Memory B cell (primary cell): ENCODE results near the gene NT5C2.
A peak's percentile ranks its signal among the peaks of the same experiment; 100 is the strongest.

Experiments
- ATAC-seq: fragments of 150-1000 bp; cut with Tn5 transposase; 2 replicates; pipeline ENCODE4 v1.10.0; 2021; ENCODE audit warnings: low read depth, mild to moderate bottlenecking, moderate library complexity
- DNase-seq, 2 donors: peaks; one replicate each; pipeline ENCODE4 v3.0.0; 2022; ENCODE audit warnings: low spot score in 2 of 2
- H3K27ac Mint-ChIP-seq: one replicate; pipeline ENCODE4 v1.8.0; 2022; ENCODE audit warnings: mild to moderate bottlenecking, moderate library complexity, mixed read lengths
- H3K27me3 Mint-ChIP-seq: one replicate; pipeline ENCODE4 v1.8.0; 2022; ENCODE audit warnings: mixed read lengths
- H3K36me3 Mint-ChIP-seq: one replicate; pipeline ENCODE4 v1.8.0; 2022; ENCODE audit warnings: mild to moderate bottlenecking, mixed read lengths
- H3K4me1 Mint-ChIP-seq: one replicate; pipeline ENCODE4 v1.8.0; 2022; ENCODE audit warnings: mixed read lengths
- H3K4me3 Mint-ChIP-seq: one replicate; pipeline ENCODE4 v1.8.0; 2022; ENCODE audit warnings: mild to moderate bottlenecking, moderate library complexity, mixed read lengths
- H3K9me3 Mint-ChIP-seq: one replicate; pipeline ENCODE4 v1.8.0; 2022; ENCODE audit warnings: mixed read lengths

NT5C2 gene

GRCh38 chr10:103114876-103115275 lies 78.2 kb downstream of the NT5C2 start:
- no peak for DNase-seq
- Mint-ChIP-seq H3K27me3 (no peaks in the 10 kb centered on the region), H3K4me3 (no peak overlapping the region), H3K4me1 (peaks cover 7% of the 10 kb centered on the region), H3K36me3 (peaks cover 6% of the 10 kb centered on the region), H3K9me3 (no peaks in the 10 kb centered on the region), H3K27ac (no peak overlapping the region)
- ATAC-seq: no peak

- no peak for ATAC-seq
- Mint-ChIP-seq H3K27me3 (no peaks in the 10 kb centered on the region), H3K27ac (no peak overlapping the region), H3K4me3 (no peak overlapping the region), H3K9me3 (no peaks in the 10 kb centered on the region), H3K36me3 (peaks cover 9% of the 10 kb centered on the region), H3K4me1 (peaks cover 9% of the 10 kb centered on the region)
- no peak for DNase-seq
Observed at GRCh38 chr10:103111918-103112877, 80.9 kb downstream of the NT5C2 start.

- Mint-ChIP-seq H3K9me3 (no peaks in the 10 kb centered on the region), H3K4me1 (peaks cover 9% of the 10 kb centered on the region), H3K27ac (no peak overlapping the region), H3K36me3 (peaks cover 9% of the 10 kb centered on the region), H3K27me3 (no peaks in the 10 kb centered on the region), H3K4me3 (no peak overlapping the region)
- DNase-seq (no peak), ATAC-seq (no peak)
Observed at GRCh38 chr10:103111031-103111917, 81.8 kb downstream of the NT5C2 start.

- Mint-ChIP-seq H3K9me3 (no peaks in the 10 kb centered on the region), H3K4me3 (no peak overlapping the region), H3K36me3 (peaks cover 9% of the 10 kb centered on the region), H3K4me1 (peaks cover 9% of the 10 kb centered on the region), H3K27ac (no peak overlapping the region), H3K27me3 (no peaks in the 10 kb centered on the region)
- DNase-seq (no peak), ATAC-seq (no peak)
Observed at GRCh38 chr10:103110407-103110806, 82.7 kb downstream of the NT5C2 start.

- H3K4me1 Mint-ChIP-seq: peaks cover 9% of the 10 kb centered on the region
- DNase-seq (no peak), ATAC-seq (no peak)
- H3K27me3 Mint-ChIP-seq: no peaks in the 10 kb centered on the region
- no peak overlapping the region for H3K4me3 Mint-ChIP-seq
- no peaks in the 10 kb centered on the region for H3K9me3 Mint-ChIP-seq
- H3K36me3 Mint-ChIP-seq: peaks cover 9% of the 10 kb centered on the region
- no peak overlapping the region for H3K27ac Mint-ChIP-seq
Observed at GRCh38 chr10:103109821-103110220, 83.3 kb downstream of the NT5C2 start.

GRCh38 chr10:103106539-103106938 lies 86.5 kb downstream of the NT5C2 start:
- no peak overlapping the region for H3K4me3 Mint-ChIP-seq
- no peaks in the 10 kb centered on the region for H3K27me3 Mint-ChIP-seq
- peaks cover 21% of the 10 kb centered on the region for H3K36me3 Mint-ChIP-seq
- no peak overlapping the region for H3K27ac Mint-ChIP-seq
- no peak for ATAC-seq
- DNase-seq: no peak
- H3K9me3 Mint-ChIP-seq: no peaks in the 10 kb centered on the region
- peaks cover 6% of the 10 kb centered on the region for H3K4me1 Mint-ChIP-seq

GRCh38 chr10:103105462-103105861 lies 87.6 kb downstream of the NT5C2 start:
- ATAC-seq (no peak), DNase-seq (no peak)
- no peak overlapping the region for H3K4me3 Mint-ChIP-seq
- H3K4me1 Mint-ChIP-seq: peaks cover 3% of the 10 kb centered on the region
- H3K9me3 Mint-ChIP-seq: no peaks in the 10 kb centered on the region
- H3K27me3 Mint-ChIP-seq: no peaks in the 10 kb centered on the region
- no peak overlapping the region for H3K27ac Mint-ChIP-seq
- peaks cover 17% of the 10 kb centered on the region for H3K36me3 Mint-ChIP-seq

GRCh38 chr10:103104721-103105120 lies 88.4 kb downstream of the NT5C2 start:
- Mint-ChIP-seq H3K4me3 (no peak overlapping the region), H3K27ac (no peak overlapping the region), H3K36me3 (peaks cover 16% of the 10 kb centered on the region), H3K27me3 (no peaks in the 10 kb centered on the region), H3K4me1 (peaks cover 2% of the 10 kb centered on the region), H3K9me3 (no peaks in the 10 kb centered on the region)
- no peak for DNase-seq
- ATAC-seq: no peak

GRCh38 chr10:103103989-103104388 lies 89.1 kb downstream of the NT5C2 start:
- ATAC-seq (no peak), DNase-seq (no peak)
- Mint-ChIP-seq H3K4me1 (peaks cover under 1% of the 10 kb centered on the region), H3K27me3 (no peaks in the 10 kb centered on the region), H3K27ac (no peak overlapping the region), H3K4me3 (no peak overlapping the region), H3K9me3 (no peaks in the 10 kb centered on the region), H3K36me3 (peaks cover 15% of the 10 kb centered on the region)

- Mint-ChIP-seq H3K4me1 (no peaks in the 10 kb centered on the region), H3K9me3 (no peaks in the 10 kb centered on the region), H3K4me3 (no peak overlapping the region), H3K27ac (peak overlapping the region; percentile 2), H3K36me3 (peaks cover 15% of the 10 kb centered on the region), H3K27me3 (no peaks in the 10 kb centered on the region)
- ATAC-seq (no peak), DNase-seq (no peak)
Observed at GRCh38 chr10:103102195-103102594, 90.9 kb downstream of the NT5C2 start.

- Mint-ChIP-seq H3K27ac (no peak overlapping the region), H3K9me3 (no peaks in the 10 kb centered on the region), H3K4me3 (no peak overlapping the region), H3K4me1 (no peaks in the 10 kb centered on the region), H3K36me3 (peaks cover 18% of the 10 kb centered on the region), H3K27me3 (no peaks in the 10 kb centered on the region)
- ATAC-seq (no peak), DNase-seq (no peak)
Observed at GRCh38 chr10:103100620-103101019, 92.5 kb downstream of the NT5C2 start.

GRCh38 chr10:103098240-103098639 lies 94.8 kb downstream of the NT5C2 start:
- no peak overlapping the region for H3K4me3 Mint-ChIP-seq
- peaks cover 23% of the 10 kb centered on the region for H3K36me3 Mint-ChIP-seq
- DNase-seq: no peak
- no peak overlapping the region for H3K27ac Mint-ChIP-seq
- no peaks in the 10 kb centered on the region for H3K9me3 Mint-ChIP-seq
- H3K27me3 Mint-ChIP-seq: no peaks in the 10 kb centered on the region
- no peak for ATAC-seq
- H3K4me1 Mint-ChIP-seq: no peaks in the 10 kb centered on the region

GRCh38 chr10:103096130-103096529 lies 96.9 kb downstream of the NT5C2 start:
- DNase-seq (no peak), ATAC-seq (no peak)
- Mint-ChIP-seq H3K27me3 (no peaks in the 10 kb centered on the region), H3K27ac (peak overlapping the region; percentile 55), H3K4me1 (no peaks in the 10 kb centered on the region), H3K36me3 (peaks cover 13% of the 10 kb centered on the region), H3K9me3 (no peaks in the 10 kb centered on the region), H3K4me3 (no peak overlapping the region)

- peaks cover 15% of the 10 kb centered on the region for H3K36me3 Mint-ChIP-seq
- H3K4me3 Mint-ChIP-seq: no peak overlapping the region
- no peaks in the 10 kb centered on the region for H3K4me1 Mint-ChIP-seq
- H3K9me3 Mint-ChIP-seq: no peaks in the 10 kb centered on the region
- no peak for ATAC-seq
- DNase-seq: no peak
- no peaks in the 10 kb centered on the region for H3K27me3 Mint-ChIP-seq
- no peak overlapping the region for H3K27ac Mint-ChIP-seq
Observed at GRCh38 chr10:103095005-103095404, 98.1 kb downstream of the NT5C2 start.
